ENCODE results near the gene ARHGEF16.

DNA sequence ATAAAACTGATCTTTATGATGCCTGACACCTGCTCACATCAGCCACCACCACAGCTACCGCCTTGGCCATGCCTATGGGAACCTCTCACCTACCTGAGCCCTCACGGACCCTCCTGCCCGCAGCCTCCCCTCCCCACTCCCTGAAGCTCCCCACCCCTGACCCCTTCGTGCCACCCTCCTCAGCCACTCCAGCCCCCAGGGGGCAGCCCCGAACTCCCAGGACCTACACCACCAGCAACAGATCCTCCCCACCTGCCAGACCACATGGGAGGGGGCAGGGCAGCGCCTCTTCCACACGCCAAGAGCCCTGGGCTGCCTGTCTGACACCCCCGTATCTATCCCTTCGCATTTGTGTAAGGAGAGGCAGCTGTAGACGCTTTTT lies 14.2 kb upstream of the ARHGEF16 start:
- TF ChIP-seq, protein P1, sequence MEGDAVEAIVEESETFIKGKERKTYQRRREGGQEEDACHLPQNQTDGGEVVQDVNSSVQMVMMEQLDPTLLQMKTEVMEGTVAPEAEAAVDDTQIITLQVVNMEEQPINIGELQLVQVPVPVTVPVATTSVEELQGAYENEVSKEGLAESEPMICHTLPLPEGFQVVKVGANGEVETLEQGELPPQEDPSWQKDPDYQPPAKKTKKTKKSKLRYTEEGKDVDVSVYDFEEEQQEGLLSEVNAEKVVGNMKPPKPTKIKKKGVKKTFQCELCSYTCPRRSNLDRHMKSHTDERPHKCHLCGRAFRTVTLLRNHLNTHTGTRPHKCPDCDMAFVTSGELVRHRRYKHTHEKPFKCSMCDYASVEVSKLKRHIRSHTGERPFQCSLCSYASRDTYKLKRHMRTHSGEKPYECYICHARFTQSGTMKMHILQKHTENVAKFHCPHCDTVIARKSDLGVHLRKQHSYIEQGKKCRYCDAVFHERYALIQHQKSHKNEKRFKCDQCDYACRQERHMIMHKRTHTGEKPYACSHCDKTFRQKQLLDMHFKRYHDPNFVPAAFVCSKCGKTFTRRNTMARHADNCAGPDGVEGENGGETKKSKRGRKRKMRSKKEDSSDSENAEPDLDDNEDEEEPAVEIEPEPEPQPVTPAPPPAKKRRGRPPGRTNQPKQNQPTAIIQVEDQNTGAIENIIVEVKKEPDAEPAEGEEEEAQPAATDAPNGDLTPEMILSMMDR (IDR thresholded peaks at IDR 0.05), result no peak
- TF ChIP-seq SIN3A (IDR thresholded peaks at IDR 0.05; ENCODE audit: borderline replicate concordance, insufficient read depth, low read depth, low read length) (no peak), POLR2AphosphoS5 (IDR thresholded peaks at IDR 0.05; ENCODE audit: low read depth, low read length) (no peak), TCF7L2 (IDR thresholded peaks at IDR 0.05; ENCODE audit: low read depth, low read length) (no peak)
- TF ChIP-seq, protein P2, sequence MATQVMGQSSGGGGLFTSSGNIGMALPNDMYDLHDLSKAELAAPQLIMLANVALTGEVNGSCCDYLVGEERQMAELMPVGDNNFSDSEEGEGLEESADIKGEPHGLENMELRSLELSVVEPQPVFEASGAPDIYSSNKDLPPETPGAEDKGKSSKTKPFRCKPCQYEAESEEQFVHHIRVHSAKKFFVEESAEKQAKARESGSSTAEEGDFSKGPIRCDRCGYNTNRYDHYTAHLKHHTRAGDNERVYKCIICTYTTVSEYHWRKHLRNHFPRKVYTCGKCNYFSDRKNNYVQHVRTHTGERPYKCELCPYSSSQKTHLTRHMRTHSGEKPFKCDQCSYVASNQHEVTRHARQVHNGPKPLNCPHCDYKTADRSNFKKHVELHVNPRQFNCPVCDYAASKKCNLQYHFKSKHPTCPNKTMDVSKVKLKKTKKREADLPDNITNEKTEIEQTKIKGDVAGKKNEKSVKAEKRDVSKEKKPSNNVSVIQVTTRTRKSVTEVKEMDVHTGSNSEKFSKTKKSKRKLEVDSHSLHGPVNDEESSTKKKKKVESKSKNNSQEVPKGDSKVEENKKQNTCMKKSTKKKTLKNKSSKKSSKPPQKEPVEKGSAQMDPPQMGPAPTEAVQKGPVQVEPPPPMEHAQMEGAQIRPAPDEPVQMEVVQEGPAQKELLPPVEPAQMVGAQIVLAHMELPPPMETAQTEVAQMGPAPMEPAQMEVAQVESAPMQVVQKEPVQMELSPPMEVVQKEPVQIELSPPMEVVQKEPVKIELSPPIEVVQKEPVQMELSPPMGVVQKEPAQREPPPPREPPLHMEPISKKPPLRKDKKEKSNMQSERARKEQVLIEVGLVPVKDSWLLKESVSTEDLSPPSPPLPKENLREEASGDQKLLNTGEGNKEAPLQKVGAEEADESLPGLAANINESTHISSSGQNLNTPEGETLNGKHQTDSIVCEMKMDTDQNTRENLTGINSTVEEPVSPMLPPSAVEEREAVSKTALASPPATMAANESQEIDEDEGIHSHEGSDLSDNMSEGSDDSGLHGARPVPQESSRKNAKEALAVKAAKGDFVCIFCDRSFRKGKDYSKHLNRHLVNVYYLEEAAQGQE (IDR thresholded peaks at IDR 0.05; ENCODE audit: insufficient read depth in 1 of 2, low read depth in 2 of 2, low read length in 1 of 2), result no peak
